ENCODE data around the gene WDR82. TPM values are rescaled to one million over a fixed set of nuclear protein-coding genes. Genes with fewer than 3 reads are reported as not detected.
A peak's percentile ranks its signal among the peaks of the same experiment; 100 is the strongest.

Gene WDR82
- total and polyA plus RNA-seq, 2 of the 8 experiments (the other 6 are each of a cell fraction or from before 2014, with no cell fraction given), result 33.5 to 82.7 TPM

- Histone ChIP-seq H4K91ac (replicated peaks; ENCODE audit: insufficient read length, low read length) (peak overlapping the region; percentile 97), H4K8ac (ENCODE audit: extremely low read depth, insufficient read depth, low read length) (no peak overlapping the region; the same call in 1 of the 2 replicates), H4K20me1 (replicated peaks in 1 of 2; ENCODE audit: control insufficient read depth in 1 of 2, insufficient read depth in 2 of 2, low read length in 2 of 2) (peaks cover 4 to 7% of the 10 kb centered on the region in 2 experiments), H3K4ac (replicated peaks; ENCODE audit: insufficient read length, low read depth, low read length) (peak overlapping the region; percentile 81), H2BK12ac (ENCODE audit: low read depth, low read length) (peak overlapping the region; percentile 84; the same call in 1 of the 2 replicates), H3K36me3 (ENCODE audit: control insufficient read depth in 2 of 4, insufficient read depth in 4 of 4, low read length in 3 of 4) (no peaks in the 10 kb centered on the region), H2BK20ac (ENCODE audit: low read length) (peak overlapping the region; percentile 98; the same call in 1 of the 2 replicates), H3K27ac (ENCODE audit: low read depth, low read length) (peak overlapping the region; percentile 7; the same call in 1 of the 2 replicates), H3K9ac (replicated peaks in 1 of 4; ENCODE audit: extremely low read depth in 1 of 4, low read depth in 3 of 4, low read length in 3 of 4) (no peak overlapping the region), H2AFZ (ENCODE audit: low read length) (no peak overlapping the region), H3K23me2 (ENCODE audit: low read depth, low read length) (peaks cover 9% of the 10 kb centered on the region), H4K5ac (ENCODE audit: insufficient read length, low read depth, low read length) (peak overlapping the region; percentile 28), H3K4me1 (replicated peaks in 1 of 4; ENCODE audit: control insufficient read depth in 3 of 4, insufficient read depth in 4 of 4, low read length in 3 of 4) (peaks cover 15 to 42% (median 28%) of the 10 kb centered on the region in 4 experiments), H2BK15ac (ENCODE audit: low read length) (peak overlapping the region; percentile 88; the same call in 1 of the 2 replicates), H3K79me1 (ENCODE audit: low read depth, low read length) (peaks cover 15% of the 10 kb centered on the region), H3K4me3 (ENCODE audit: extremely low read depth in 1 of 4, insufficient read depth in 2 of 4, low read depth in 3 of 4, low read length in 4 of 4) (peak overlapping the region in 1 of 4 experiments; percentile 89; a peak in 2 of 8 replicates), H2BK120ac (replicated peaks; ENCODE audit: low read depth, low read length) (peak overlapping the region; percentile 10), H3K4me2 (ENCODE audit: insufficient read depth in 1 of 2, low read depth in 2 of 2, low read length in 2 of 2) (peak overlapping the region; percentile 78 to 98), H3K14ac (ENCODE audit: insufficient read length) (no peak overlapping the region), H3K9me3 (ENCODE audit: insufficient read depth in 2 of 2, low read depth in 1 of 2, low read length in 1 of 2) (no peaks in the 10 kb centered on the region), H3K27me3 (replicated peaks in 1 of 4; ENCODE audit: control insufficient read depth in 3 of 4, extremely low read depth in 1 of 4, insufficient read depth in 3 of 4, low read length in 3 of 4) (no peaks in the 10 kb centered on the region), H3K23ac (ENCODE audit: insufficient read length) (no peak overlapping the region), H3K79me2 (ENCODE audit: control insufficient read depth in 1 of 2, insufficient read depth in 2 of 2, low read length in 2 of 2) (peaks cover 0 to 15% of the 10 kb centered on the region in 2 experiments; a peak in 2 of 4 replicates), H3K18ac (ENCODE audit: extremely low read depth, low read length) (peak overlapping the region; percentile 86), H2BK5ac (ENCODE audit: low read depth, low read length) (peak overlapping the region; percentile 96; the same call in 1 of the 2 replicates), H2AK5ac (ENCODE audit: low read depth, low read length) (peak overlapping the region; percentile 94; the same call in 1 of the 2 replicates), H3K56ac (replicated peaks; ENCODE audit: insufficient read length, low read depth, low read length) (no peak overlapping the region)
- 74% methylated on average over 4 of the region's 6 CpGs; no CpG with 5 or more reads in 1 of the 2 experiments for WGBS, 2 experiments (ENCODE audit: extremely low coverage in 1 of 2, insufficient coverage in 1 of 2, insufficient read length in 1 of 2, insufficient replicate concordance in 2 of 2, low coverage in 1 of 2, low lambda C conversion rate in 2 of 2, missing lambda C conversion rate in 1 of 2)
- no peak for TF ChIP-seq CHD2 (IDR thresholded peaks at IDR 0.05; ENCODE audit: low read length)
- no peak for TF ChIP-seq GTF2F1 (IDR thresholded peaks at IDR 0.05; ENCODE audit: borderline replicate concordance, low read depth, low read length)
- no peak for TF ChIP-seq CTCF (IDR thresholded peaks at IDR 0.05; ENCODE audit: control extremely low read depth in 1 of 3, insufficient read depth in 1 of 3, low read depth in 1 of 3, low read length in 3 of 3)
- TF ChIP-seq EGR1 (IDR thresholded peaks at IDR 0.05; ENCODE audit: borderline replicate concordance, low read depth, low read length), result no peak
- TF ChIP-seq NANOG (IDR thresholded peaks at IDR 0.05; ENCODE audit: insufficient read depth, low read depth, low read length, poor library complexity, severe bottlenecking), result no peak
- TF ChIP-seq CHD1 (IDR thresholded peaks at IDR 0.05; ENCODE audit: low read depth, low read length), result no peak
- DNase-seq (ENCODE audit: low read depth in 1 of 2, low spot score in 2 of 2), result peak in 1 of 2 experiments; percentile 45
- no peak for FAIRE-seq
- CTCF ChIA-PET (ENCODE audit: partially characterized antibody), result interaction anchor here (0.6 to 14.4 kb wide), 20 partner anchors 8 to 284 kb away, joined by 3 to 336 read pairs (median 5); partner anchors contain the start of genes PPM1M, TLR9 and WDR82
- POLR2A ChIA-PET (ENCODE audit: partially characterized antibody), result interaction anchor here (0.7 to 6.5 kb wide), 14 partner anchors 8 to 246 kb away, joined by 3 to 69 read pairs (median 4); partner anchors contain the start of genes GLYCTK, PPM1M, TLR9 and WDR82
Measured at GRCh38 chr3:52237006-52237656, 41.3 kb downstream of the WDR82 start.
